Spinal cord (tissue), 10 donors: ENCODE measurements around the gene POLR2F. TPM values are rescaled to one million over a fixed set of nuclear protein-coding genes. Genes with fewer than 3 reads are reported as not detected.

Experiments
- DNase-seq, 6 donors: peaks; one replicate each; pipeline versions ENCODE4 v3.0.0 to v3.0.0-alpha.2; 2013 to 2015; ENCODE audit warnings: low spot score in 6 of 6, low read depth in 4 of 6
- H3K27ac ChIP-seq: one replicate; pipeline ENCODE4 v1.5.1; 2013; ENCODE audit warnings: low read depth, low read length, control low read depth
- H3K27me3 ChIP-seq: one replicate; pipeline ENCODE4 v1.6.1; 2013; ENCODE audit warnings: low read length; ENCODE audit not compliant: control insufficient read depth, insufficient read depth
- H3K36me3 ChIP-seq: one replicate; pipeline ENCODE4 v1.6.1; 2013; ENCODE audit warnings: low read length; ENCODE audit not compliant: control insufficient read depth, insufficient read depth
- H3K4me1 ChIP-seq: one replicate; pipeline ENCODE4 v1.6.1; 2013; ENCODE audit warnings: low read length; ENCODE audit not compliant: control insufficient read depth, insufficient read depth
- H3K4me3 ChIP-seq: one replicate; pipeline ENCODE4 v1.5.1; 2013; ENCODE audit warnings: low read depth, low read length, control low read depth
- H3K9me3 ChIP-seq: one replicate; pipeline ENCODE4 v1.6.1; 2013; ENCODE audit warnings: low read length; ENCODE audit not compliant: control insufficient read depth, insufficient read depth
- WGBS: methylation state at CpG from one replicate; pipeline ENCODE4 v1.1.5; 2013; ENCODE audit warnings: missing lambda C conversion rate; ENCODE audit not compliant: insufficient coverage; 5-methylcytosine and 5-hydroxymethylcytosine counted together
- polyA plus RNA-seq, 2 donors: library from polyadenylated mRNA; unstranded; fragments of 120-200 nt; gene quantifications; one replicate each; pipeline ENCODE4 v1.2.1, GENCODE V29; 2013; ENCODE audit not compliant: insufficient read length in 2 of 2
- total RNA-seq, 2 donors: library from RNA; depleted of rRNA in 1 of 2; stranded (reverse); fragments of 120-200 nt in 1 of 2; fragments of >200 nt in 1 of 2; gene quantifications; one replicate each; pipeline versions ENCODE4 v1.2.3 to v1.2.4, GENCODE V29; 2013 to 2014
- donor health status: healthy.

POLR2F gene
- total and polyA plus RNA-seq, 4 donors = 24.3 to 125 (median 111) TPM

DNA sequence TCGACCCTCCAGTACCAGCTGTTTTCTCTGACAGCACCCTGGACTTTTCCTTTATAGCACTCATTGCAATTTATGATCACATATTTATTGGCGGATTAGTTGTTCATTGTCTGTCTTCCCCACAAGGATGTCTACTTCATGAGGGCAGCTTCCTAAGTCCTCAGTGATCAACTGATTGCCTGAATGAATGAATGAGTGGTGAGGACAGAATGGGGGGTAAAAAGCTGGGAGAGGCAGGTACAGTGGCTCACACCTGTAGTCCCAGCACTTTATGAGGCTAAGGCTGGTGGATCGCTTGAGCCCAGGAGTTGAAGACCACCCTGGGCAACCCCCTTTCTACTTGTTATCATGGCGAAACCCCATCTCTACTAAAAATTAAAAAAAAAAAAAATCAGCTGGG is 42.0 kb downstream of the POLR2F start:
- Histone ChIP-seq H3K4me1 (peaks cover 59% of the 10 kb centered on the region), H3K9me3 (no peaks in the 10 kb centered on the region), H3K27ac (no peak overlapping the region), H3K36me3 (peaks cover 54% of the 10 kb centered on the region), H3K4me3 (no peak overlapping the region), H3K27me3 (no peaks in the 10 kb centered on the region)
- WGBS = no CpG with 5 or more reads among the region's 4 CpGs
- DNase-seq = no peak

DNA sequence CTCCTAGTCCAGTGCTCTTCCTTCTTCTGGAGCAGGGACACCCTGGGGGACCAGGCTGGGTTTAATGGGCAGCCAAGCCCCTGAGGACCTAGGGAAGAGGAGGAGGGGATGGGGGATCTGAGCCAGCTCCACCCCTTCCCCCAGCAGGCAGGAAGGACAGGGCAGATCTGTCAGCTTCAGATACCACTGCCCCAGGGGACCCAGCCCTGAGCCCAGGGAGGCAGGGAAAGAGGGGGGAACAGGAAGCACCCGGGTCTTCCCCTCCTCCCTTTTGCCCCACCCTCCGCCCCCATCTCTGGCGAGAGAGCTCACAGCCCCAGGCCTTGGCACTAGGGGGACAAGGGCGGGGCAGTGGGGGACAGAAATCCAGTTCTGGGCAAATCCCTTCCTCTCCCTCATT is 42.6 kb downstream of the POLR2F start:
- peaks cover 53% of the 10 kb centered on the region for H3K36me3 ChIP-seq
- H3K9me3 ChIP-seq = no peaks in the 10 kb centered on the region
- H3K27me3 ChIP-seq = no peaks in the 10 kb centered on the region
- WGBS = 60% methylated on average over 2 of the region's 4 CpGs
- no peak overlapping the region for H3K4me3 ChIP-seq
- no peak for DNase-seq
- H3K4me1 ChIP-seq = peaks cover 61% of the 10 kb centered on the region
- H3K27ac ChIP-seq = peak overlapping the region; percentile 88

DNA sequence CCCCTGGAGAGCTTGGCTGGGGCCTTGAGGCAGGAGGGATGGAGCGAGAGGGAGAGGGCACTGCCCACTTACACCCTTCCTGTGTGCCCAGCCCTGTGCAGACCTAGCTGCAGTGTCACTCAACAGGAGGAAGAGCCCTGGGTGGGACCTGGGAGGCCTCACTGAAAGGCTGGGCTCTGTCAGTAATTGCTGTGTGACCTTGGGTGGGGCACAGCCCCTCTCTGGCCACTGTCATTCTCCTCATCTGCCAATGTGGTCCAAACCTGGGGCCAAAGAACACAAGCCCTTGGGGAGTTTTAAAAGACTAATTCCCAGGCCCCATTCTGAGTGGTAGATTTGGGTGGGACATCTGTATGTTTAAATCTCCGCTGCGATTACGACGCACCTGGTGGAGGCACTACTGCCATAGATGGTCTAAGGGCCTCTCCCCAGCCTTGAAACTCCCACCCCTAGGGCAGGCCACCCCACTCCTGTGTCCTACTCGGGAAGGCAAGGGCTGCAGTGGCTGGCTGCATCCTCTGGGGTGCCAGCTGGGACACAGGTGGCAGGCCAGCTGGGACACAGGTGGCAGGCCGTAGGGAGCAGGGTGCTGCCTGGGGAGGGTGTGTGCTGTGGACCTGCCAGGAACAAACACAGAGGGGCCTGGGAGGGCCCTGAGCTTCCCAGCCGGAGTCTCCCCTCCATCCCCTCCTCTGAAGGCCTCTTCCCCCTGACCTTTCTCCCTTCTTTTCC is 43.2 kb downstream of the POLR2F start:
- H3K4me3 ChIP-seq = no peak overlapping the region
- H3K9me3 ChIP-seq = no peaks in the 10 kb centered on the region
- peaks cover 53% of the 10 kb centered on the region for H3K36me3 ChIP-seq
- WGBS = 91% methylated on average over 6 of the region's 8 CpGs
- H3K27me3 ChIP-seq = no peaks in the 10 kb centered on the region
- peak overlapping the region; percentile 88 for H3K27ac ChIP-seq
- H3K4me1 ChIP-seq = peaks cover 64% of the 10 kb centered on the region
- no peak for DNase-seq

DNA sequence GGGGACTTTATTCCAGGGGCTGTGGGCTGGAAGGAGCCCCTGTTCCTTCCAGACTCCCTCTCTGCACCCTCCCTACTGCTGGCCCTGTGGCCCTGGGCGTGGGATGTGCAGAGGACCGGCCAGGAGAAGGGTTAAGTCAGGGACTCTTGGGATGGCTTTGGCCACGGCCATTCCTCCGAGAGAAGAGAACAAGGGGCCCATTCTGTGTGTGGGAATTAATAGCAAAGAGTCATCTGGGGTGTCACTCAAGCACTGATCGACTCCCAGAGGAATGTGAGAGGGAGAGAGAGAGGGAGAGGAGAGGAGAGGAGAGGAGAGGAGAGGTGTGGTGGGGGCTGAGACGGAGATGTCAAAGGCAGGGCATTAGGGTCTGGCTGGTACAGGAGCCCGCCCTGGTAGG is 45.0 kb downstream of the POLR2F start:
- Histone ChIP-seq H3K9me3 (no peaks in the 10 kb centered on the region), H3K4me1 (peaks cover 61% of the 10 kb centered on the region), H3K4me3 (no peak overlapping the region), H3K27me3 (no peaks in the 10 kb centered on the region), H3K27ac (peak overlapping the region; percentile 88), H3K36me3 (peaks cover 54% of the 10 kb centered on the region)
- DNase-seq = peak in 3 of 6 donors; percentile 28 to 71 (median 33)
- 46% methylated on average over 3 of the region's 7 CpGs for WGBS

DNA sequence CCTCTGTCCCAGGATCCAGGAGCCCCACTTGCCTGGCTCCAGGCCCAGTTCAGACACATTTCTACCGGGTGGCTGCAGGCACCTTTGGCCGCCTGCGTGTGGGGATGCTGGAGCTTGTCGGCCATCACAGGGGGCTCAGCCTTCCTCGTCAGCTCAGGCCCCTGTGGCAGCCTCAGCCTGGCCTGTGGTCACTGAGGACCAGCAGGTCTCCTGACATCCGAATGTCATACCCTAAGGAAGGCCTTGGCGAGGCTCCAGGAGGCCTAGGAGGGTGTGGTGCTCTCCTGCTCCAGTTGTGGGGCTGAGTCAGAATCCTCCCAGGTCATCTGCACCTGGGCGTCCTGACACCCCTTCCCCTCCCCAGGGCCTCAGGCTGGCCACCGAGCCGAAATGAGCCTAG is 45.7 kb downstream of the POLR2F start:
- Histone ChIP-seq H3K9me3 (no peaks in the 10 kb centered on the region), H3K27ac (peak overlapping the region; percentile 88), H3K36me3 (peaks cover 48% of the 10 kb centered on the region), H3K4me1 (peaks cover 61% of the 10 kb centered on the region), H3K27me3 (no peaks in the 10 kb centered on the region), H3K4me3 (no peak overlapping the region)
- no peak for DNase-seq
- WGBS = 40% methylated on average over 5 of the region's 10 CpGs

DNA sequence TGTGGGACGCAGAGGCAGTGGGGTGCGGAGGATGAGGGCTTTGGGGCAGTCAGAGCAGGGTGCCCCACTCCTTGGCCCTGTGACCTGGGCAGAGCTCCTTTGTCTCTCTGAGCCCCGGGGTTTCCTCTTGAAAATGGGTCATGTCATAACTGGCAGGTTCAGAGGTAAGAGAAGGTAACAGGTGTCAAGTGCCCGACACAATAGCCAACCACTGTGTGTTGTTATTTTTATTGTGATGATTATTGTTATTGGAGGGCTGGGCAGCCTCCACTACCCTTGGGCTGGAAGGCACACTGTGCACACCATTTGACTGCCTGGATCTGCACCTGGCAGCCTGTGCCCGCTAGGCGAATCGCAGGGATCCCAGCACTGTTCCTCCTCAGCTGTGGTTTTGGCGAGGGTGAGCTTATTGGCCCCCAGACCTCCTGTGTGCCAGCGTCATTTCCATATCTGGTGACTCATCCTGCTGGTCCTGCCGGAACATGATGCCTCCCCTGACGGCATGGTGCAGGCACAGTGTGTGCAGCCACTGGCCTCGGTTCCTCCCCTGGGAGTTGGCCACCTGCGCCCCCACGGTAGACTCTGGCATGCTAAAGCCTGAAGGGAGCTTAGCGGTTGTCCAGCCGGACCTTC is 46.3 kb downstream of the POLR2F start:
- 46% methylated on average over 15 of the region's 16 CpGs for WGBS
- peak overlapping the region; percentile 88 for H3K27ac ChIP-seq
- no peaks in the 10 kb centered on the region for H3K9me3 ChIP-seq
- peak in 2 of 6 donors; percentile 28 to 49 for DNase-seq
- peaks cover 48% of the 10 kb centered on the region for H3K36me3 ChIP-seq
- peaks cover 58% of the 10 kb centered on the region for H3K4me1 ChIP-seq
- no peaks in the 10 kb centered on the region for H3K27me3 ChIP-seq
- no peak overlapping the region for H3K4me3 ChIP-seq

DNA sequence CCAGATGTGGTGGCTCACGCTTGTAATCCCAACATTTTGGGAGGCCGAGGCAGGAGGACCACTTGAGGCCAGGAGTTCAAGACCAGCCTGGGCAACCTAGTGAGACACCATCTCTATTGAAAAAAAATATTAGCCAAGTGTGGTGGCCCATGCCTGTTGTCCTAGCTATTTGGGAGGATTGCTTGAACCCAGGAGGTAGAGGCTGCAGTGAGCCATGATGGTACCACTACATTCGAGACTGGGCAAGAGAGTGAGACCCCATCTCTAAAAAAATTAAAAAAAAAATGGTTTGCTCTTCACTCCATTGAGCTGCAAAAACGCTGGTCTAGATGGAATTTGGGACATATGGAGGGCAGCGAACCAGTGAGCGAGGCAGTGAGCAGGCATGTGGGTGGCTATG is 52.4 kb downstream of the POLR2F start:
- peaks cover 22% of the 10 kb centered on the region for H3K4me1 ChIP-seq
- H3K4me3 ChIP-seq = no peak overlapping the region
- no peaks in the 10 kb centered on the region for H3K27me3 ChIP-seq
- no peak overlapping the region for H3K27ac ChIP-seq
- 85% methylated on average over 4 of the region's 6 CpGs for WGBS
- no peak for DNase-seq
- no peaks in the 10 kb centered on the region for H3K9me3 ChIP-seq
- H3K36me3 ChIP-seq = peaks cover 24% of the 10 kb centered on the region

DNA sequence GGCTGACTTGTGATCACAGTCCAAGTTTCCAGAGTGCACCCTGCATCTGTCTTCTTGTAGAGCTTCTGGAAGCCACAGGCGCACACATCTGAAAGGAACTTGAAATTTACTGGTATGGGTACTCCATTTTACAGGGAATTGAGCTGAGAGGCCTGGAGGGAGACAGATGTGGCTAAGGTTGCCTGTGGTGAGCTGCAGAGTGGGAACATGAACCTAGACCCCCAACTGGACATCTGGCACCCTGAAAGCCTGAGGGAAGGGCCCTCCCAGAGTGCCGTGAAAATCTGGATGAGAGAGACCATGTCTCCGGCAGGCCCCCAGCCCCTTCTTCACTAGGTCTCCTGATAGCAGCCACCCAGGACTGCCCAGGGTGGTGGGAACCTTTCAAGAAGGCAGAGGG is 53.4 kb downstream of the POLR2F start:
- H3K4me1 ChIP-seq = peaks cover 17% of the 10 kb centered on the region
- H3K9me3 ChIP-seq = no peaks in the 10 kb centered on the region
- 95% methylated on average over 3 of the region's 3 CpGs for WGBS
- no peak for DNase-seq
- H3K36me3 ChIP-seq = peaks cover 24% of the 10 kb centered on the region
- no peaks in the 10 kb centered on the region for H3K27me3 ChIP-seq
- no peak overlapping the region for H3K4me3 ChIP-seq
- H3K27ac ChIP-seq = peak overlapping the region; percentile 43

DNA sequence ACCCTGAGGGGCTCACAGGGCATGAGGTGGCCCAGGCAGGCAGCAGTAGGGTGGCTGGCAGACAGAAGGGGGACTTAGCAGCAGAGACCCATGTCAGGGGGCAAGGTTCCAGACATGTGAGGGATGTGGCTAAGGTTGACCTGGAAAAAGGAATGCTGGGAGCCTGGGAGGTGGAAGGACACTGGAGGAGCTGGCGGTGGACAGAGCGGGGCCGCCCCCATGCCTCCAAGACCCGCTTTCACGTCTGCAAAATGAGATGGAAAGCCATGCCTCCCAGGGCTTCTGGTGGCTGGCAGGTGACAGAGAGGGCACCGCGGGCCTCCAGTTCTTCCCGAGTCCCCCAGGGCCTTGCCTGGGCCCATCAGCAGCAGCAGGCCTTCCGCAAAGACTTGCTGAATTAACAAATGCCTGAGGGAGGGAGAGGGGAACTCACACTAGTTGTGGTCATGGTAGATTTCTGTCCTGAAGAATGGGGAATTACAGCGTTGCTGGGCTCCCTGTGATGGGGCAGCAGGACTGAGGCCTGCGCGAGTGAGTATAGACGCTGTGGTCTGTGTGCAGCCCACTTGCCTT is 53.9 kb downstream of the POLR2F start:
- peaks cover 23% of the 10 kb centered on the region for H3K36me3 ChIP-seq
- no peaks in the 10 kb centered on the region for H3K9me3 ChIP-seq
- 52% methylated on average over 12 of the region's 13 CpGs for WGBS
- H3K4me1 ChIP-seq = peaks cover 17% of the 10 kb centered on the region
- H3K4me3 ChIP-seq = no peak overlapping the region
- DNase-seq = no peak
- H3K27me3 ChIP-seq = no peaks in the 10 kb centered on the region
- H3K27ac ChIP-seq = peak overlapping the region; percentile 43
